T-cell (primary cell): Measurements from ENCODE around the gene RARRES1. TPM values are rescaled to one million over a fixed set of nuclear protein-coding genes. Genes with fewer than 3 reads are reported as not detected.

Source experiments
- ATAC-seq, 4 experiments: fragments of 200-7000 bp in 3 of 4; fragments of 150-1000 bp in 1 of 4; cut with Tn5 transposase; replicated peaks in 1 of 4; 1 replicate in 3 of 4; 2 replicates in 1 of 4; pipeline ENCODE4 v1.10.0; 2021; ENCODE audit warnings: moderate library complexity in 3 of 4, mild to moderate bottlenecking in 2 of 4, moderate number of reproducible peaks in 1 of 4
- CTCF ChIA-PET, 2 donors: fragments of 300-600 bp; sonication (Branson Sonifier 250); formaldehyde crosslinking; loops; one replicate each; lab custom pipeline; 2022; ENCODE audit warnings: antibody characterized with exemption in 2 of 2; lab: Charles Lee
- POLR2A ChIA-PET, 2 donors: fragments of 300-600 bp; sonication (Branson Sonifier 250); formaldehyde crosslinking; loops; one replicate each; lab custom pipeline; 2022; ENCODE audit warnings: antibody characterized with exemption in 2 of 2; lab: Charles Lee
- DNase-seq, 35 experiments: peaks; one replicate each; pipeline versions ENCODE4 v3.0.0 to v3.0.0-alpha.2; 2013 to 2023
- H3K27ac ChIP-seq: one replicate; pipeline ENCODE4 v1.5.1; 2013; ENCODE audit warnings: low read length
- H3K27me3 ChIP-seq, 2 experiments: replicated peaks in 1 of 2; 1 replicate in 1 of 2; 2 replicates in 1 of 2; pipeline versions ENCODE4 v1.6.1 to v1.7.0; 2013; ENCODE audit warnings: low read length in 1 of 2, mixed read lengths in 1 of 2; ENCODE audit not compliant: control insufficient read depth in 2 of 2, insufficient read depth in 2 of 2; ENCODE audit errors: extremely low read depth in 1 of 2
- H3K36me3 ChIP-seq, 2 donors: 1 replicate in 1 of 2; 2 replicates in 1 of 2; pipeline versions ENCODE4 v1.6.1 to v1.7.0; 2013; ENCODE audit warnings: low read length in 1 of 2; ENCODE audit not compliant: control insufficient read depth in 2 of 2, insufficient read depth in 1 of 2; ENCODE audit errors: extremely low read depth in 1 of 2
- H3K4me1 ChIP-seq, 2 experiments: 1 replicate in 1 of 2; 2 replicates in 1 of 2; pipeline versions ENCODE4 v1.6.1 to v1.7.0; 2013; ENCODE audit warnings: low read length in 2 of 2, mixed read lengths in 1 of 2; ENCODE audit not compliant: insufficient read depth in 2 of 2, control insufficient read depth in 1 of 2; ENCODE audit errors: extremely low read depth in 1 of 2
- H3K4me3 ChIP-seq, 2 donors: 1 replicate in 1 of 2; 2 replicates in 1 of 2; pipeline versions ENCODE4 v1.5.1 to v1.7.0; 2013; ENCODE audit warnings: mild to moderate bottlenecking in 2 of 2, low read length in 1 of 2, moderate library complexity in 1 of 2; ENCODE audit not compliant: control insufficient read depth in 1 of 2; ENCODE audit errors: extremely low read depth in 1 of 2
- H3K9me3 ChIP-seq: 2 replicates; pipeline ENCODE4 v1.7.0; 2013
- H3K27ac Mint-ChIP-seq, 2 donors: one replicate each; pipeline ENCODE4 v1.8.0; 2020 to 2021; ENCODE audit warnings: mild to moderate bottlenecking in 2 of 2, mixed read lengths in 2 of 2
- H3K27me3 Mint-ChIP-seq, 2 donors: one replicate each; pipeline ENCODE4 v1.8.0; 2021 to 2022; ENCODE audit warnings: mixed read lengths in 2 of 2
- H3K36me3 Mint-ChIP-seq: one replicate; pipeline ENCODE4 v1.8.0; 2021; ENCODE audit warnings: mixed read lengths
- H3K4me1 Mint-ChIP-seq, 3 donors: one replicate each; pipeline ENCODE4 v1.8.0; 2020 to 2022; ENCODE audit warnings: mixed read lengths in 3 of 3, mild to moderate bottlenecking in 1 of 3
- H3K4me3 Mint-ChIP-seq, 3 donors: one replicate each; pipeline ENCODE4 v1.8.0; 2020 to 2022; ENCODE audit warnings: mild to moderate bottlenecking in 3 of 3, mixed read lengths in 3 of 3, moderate library complexity in 3 of 3
- H3K9me3 Mint-ChIP-seq, 3 donors: one replicate each; pipeline ENCODE4 v1.8.0; 2020 to 2022; ENCODE audit warnings: mixed read lengths in 3 of 3
- WGBS: methylation state at CpG from one replicate; pipeline ENCODE4 v1.1.5; 2013; ENCODE audit warnings: missing lambda C conversion rate; ENCODE audit not compliant: insufficient coverage; 5-methylcytosine and 5-hydroxymethylcytosine counted together
- total RNA-seq, 35 experiments: library from RNA in 6 of 35; stranded (reverse) in 6 of 35; fragments of 120-200 nt in 1 of 35; gene quantifications; one replicate each; pipeline versions ENCODE4 v1.2.1 to v1.2.4 and lab custom pipeline; 2013 to 2026

RARRES1 gene
- total RNA-seq, 5 donors from 2014 or later (not counting 1 experiment from before 2014, with no cell fraction given): not detected

DNA sequence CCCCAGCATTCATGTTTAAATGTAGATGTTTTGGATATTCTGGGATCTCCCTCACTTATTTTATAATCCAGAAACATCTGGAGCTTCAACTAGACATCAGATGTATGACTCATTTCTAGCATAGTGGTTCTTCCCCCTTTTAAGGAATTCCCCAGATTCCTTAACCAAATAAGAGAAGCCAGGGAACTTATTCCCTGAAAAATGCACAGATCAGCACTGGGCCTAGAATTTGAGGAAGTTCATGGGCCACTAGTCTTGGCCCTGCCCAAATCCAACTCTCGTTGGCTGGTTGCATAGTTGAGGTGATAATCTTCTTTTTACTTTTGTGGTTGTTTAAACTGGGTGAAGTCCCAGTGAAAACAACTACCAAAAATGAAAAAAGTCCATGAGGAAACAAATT is 20.4 kb downstream of the RARRES1 start:
- H3K9me3 Mint-ChIP-seq: no peaks in the 10 kb centered on the region
- CTCF ChIA-PET: no interaction called here
- Histone ChIP-seq H3K36me3 (peaks cover 0 to 24% of the 10 kb centered on the region in 2 donors), H3K4me1 (no peaks in the 10 kb centered on the region), H3K27me3 (no peaks in the 10 kb centered on the region), H3K27ac (no peak overlapping the region), H3K4me3 (no peak overlapping the region), H3K9me3 (no peaks in the 10 kb centered on the region)
- no peak overlapping the region for H3K4me3 Mint-ChIP-seq
- H3K27ac Mint-ChIP-seq: no peak overlapping the region
- POLR2A ChIA-PET: no interaction called here
- H3K4me1 Mint-ChIP-seq: peaks cover 0 to 12% (median 7%) of the 10 kb centered on the region in 3 donors
- WGBS: no CpG with 5 or more reads among the region's 1 CpG
- ATAC-seq: no peak
- DNase-seq: no peak
- H3K27me3 Mint-ChIP-seq: no peaks in the 10 kb centered on the region
- H3K36me3 Mint-ChIP-seq: peaks cover 57% of the 10 kb centered on the region

GRCh38 chr3:158710601-158711000 is 21.7 kb downstream of the RARRES1 start:
- H3K4me1 Mint-ChIP-seq: peaks cover 0 to 12% (median 3%) of the 10 kb centered on the region in 3 donors
- no CpG with 5 or more reads among the region's 4 CpGs for WGBS
- ATAC-seq (no peak), DNase-seq (no peak)
- ChIA-PET POLR2A (interaction anchor here in 1 of 2 donors (0.6 kb wide), 1 partner anchor 124 kb away, joined by 3 read pairs; no protein-coding TSS in a partner anchor), CTCF (no interaction called here)
- no peaks in the 10 kb centered on the region for H3K9me3 Mint-ChIP-seq
- Histone ChIP-seq H3K4me3 (no peak overlapping the region), H3K4me1 (no peaks in the 10 kb centered on the region), H3K27me3 (no peaks in the 10 kb centered on the region), H3K36me3 (peaks cover 0 to 24% of the 10 kb centered on the region in 2 donors), H3K27ac (no peak overlapping the region), H3K9me3 (no peaks in the 10 kb centered on the region)
- no peak overlapping the region for H3K4me3 Mint-ChIP-seq
- H3K27ac Mint-ChIP-seq: no peak overlapping the region
- no peaks in the 10 kb centered on the region for H3K27me3 Mint-ChIP-seq
- H3K36me3 Mint-ChIP-seq: peaks cover 59% of the 10 kb centered on the region

DNA sequence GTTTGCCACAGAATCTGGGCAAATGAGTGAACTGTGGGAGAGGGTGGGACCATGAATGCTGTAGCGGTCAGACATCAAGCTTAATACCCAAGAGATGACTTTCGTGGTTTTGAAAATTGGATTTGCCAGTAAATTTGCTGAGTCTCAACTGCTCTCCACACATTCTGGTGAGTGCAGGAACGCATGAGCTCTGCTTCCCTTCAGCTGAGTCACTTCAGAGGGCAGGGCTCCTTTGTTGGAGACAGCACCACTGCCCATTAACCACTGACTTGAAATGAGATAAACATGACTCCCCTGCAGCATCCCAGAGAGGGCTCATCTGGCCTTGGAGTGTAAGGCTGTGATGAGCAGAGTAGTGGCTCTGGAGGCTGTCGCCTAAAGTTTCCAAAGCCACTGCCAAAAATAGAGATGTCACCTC is 22.6 kb downstream of the RARRES1 start:
- POLR2A ChIA-PET: interaction anchor here in 1 of 2 donors (0.6 kb wide), 1 partner anchor 562 kb away, joined by 4 read pairs; no protein-coding TSS in a partner anchor
- Mint-ChIP-seq H3K4me1 (peaks cover 0 to 6% (median 3%) of the 10 kb centered on the region in 3 donors), H3K36me3 (peaks cover 59% of the 10 kb centered on the region), H3K4me3 (no peak overlapping the region), H3K9me3 (no peaks in the 10 kb centered on the region), H3K27me3 (no peaks in the 10 kb centered on the region), H3K27ac (no peak overlapping the region)
- no CpG with 5 or more reads among the region's 4 CpGs for WGBS
- H3K36me3 ChIP-seq: peaks cover 0 to 24% of the 10 kb centered on the region in 2 donors
- no peaks in the 10 kb centered on the region for H3K9me3 ChIP-seq
- no peaks in the 10 kb centered on the region for H3K27me3 ChIP-seq
- no peaks in the 10 kb centered on the region for H3K4me1 ChIP-seq
- no peak for ATAC-seq
- DNase-seq: no peak
- no peak overlapping the region for H3K27ac ChIP-seq
- CTCF ChIA-PET: no interaction called here
- H3K4me3 ChIP-seq: no peak overlapping the region

- Mint-ChIP-seq H3K4me3 (no peak overlapping the region), H3K9me3 (no peaks in the 10 kb centered on the region), H3K27me3 (no peaks in the 10 kb centered on the region), H3K4me1 (peaks cover 12 to 19% (median 15%) of the 10 kb centered on the region in 3 donors), H3K27ac (no peak overlapping the region), H3K36me3 (peaks cover 53% of the 10 kb centered on the region)
- no CpG with 5 or more reads among the region's 1 CpG for WGBS
- POLR2A ChIA-PET: no interaction called here
- CTCF ChIA-PET: no interaction called here
- Histone ChIP-seq H3K4me3 (no peak overlapping the region), H3K4me1 (no peaks in the 10 kb centered on the region), H3K27ac (no peak overlapping the region), H3K9me3 (no peaks in the 10 kb centered on the region), H3K27me3 (no peaks in the 10 kb centered on the region), H3K36me3 (peaks cover 0 to 17% of the 10 kb centered on the region in 2 donors)
- DNase-seq (no peak), ATAC-seq (no peak)
These were observed 28.7 kb downstream of the RARRES1 start for GRCh38 chr3:158703566-158703965.

- DNase-seq (no peak), ATAC-seq (no peak)
- Histone ChIP-seq H3K27ac (no peak overlapping the region), H3K4me3 (no peak overlapping the region), H3K27me3 (no peaks in the 10 kb centered on the region), H3K4me1 (no peaks in the 10 kb centered on the region), H3K36me3 (peaks cover 0 to 11% of the 10 kb centered on the region in 2 donors), H3K9me3 (no peaks in the 10 kb centered on the region)
- POLR2A ChIA-PET: no interaction called here
- no peaks in the 10 kb centered on the region for H3K9me3 Mint-ChIP-seq
- no peak overlapping the region for H3K27ac Mint-ChIP-seq
- H3K4me1 Mint-ChIP-seq: peaks cover 12 to 19% (median 15%) of the 10 kb centered on the region in 3 donors
- no peaks in the 10 kb centered on the region for H3K27me3 Mint-ChIP-seq
- CTCF ChIA-PET: no interaction called here
- peaks cover 52% of the 10 kb centered on the region for H3K36me3 Mint-ChIP-seq
- 92% methylated on average over 3 of the region's 4 CpGs for WGBS
- H3K4me3 Mint-ChIP-seq: no peak overlapping the region
These were observed 29.3 kb downstream of the RARRES1 start for GRCh38 chr3:158702815-158703481.

DNA sequence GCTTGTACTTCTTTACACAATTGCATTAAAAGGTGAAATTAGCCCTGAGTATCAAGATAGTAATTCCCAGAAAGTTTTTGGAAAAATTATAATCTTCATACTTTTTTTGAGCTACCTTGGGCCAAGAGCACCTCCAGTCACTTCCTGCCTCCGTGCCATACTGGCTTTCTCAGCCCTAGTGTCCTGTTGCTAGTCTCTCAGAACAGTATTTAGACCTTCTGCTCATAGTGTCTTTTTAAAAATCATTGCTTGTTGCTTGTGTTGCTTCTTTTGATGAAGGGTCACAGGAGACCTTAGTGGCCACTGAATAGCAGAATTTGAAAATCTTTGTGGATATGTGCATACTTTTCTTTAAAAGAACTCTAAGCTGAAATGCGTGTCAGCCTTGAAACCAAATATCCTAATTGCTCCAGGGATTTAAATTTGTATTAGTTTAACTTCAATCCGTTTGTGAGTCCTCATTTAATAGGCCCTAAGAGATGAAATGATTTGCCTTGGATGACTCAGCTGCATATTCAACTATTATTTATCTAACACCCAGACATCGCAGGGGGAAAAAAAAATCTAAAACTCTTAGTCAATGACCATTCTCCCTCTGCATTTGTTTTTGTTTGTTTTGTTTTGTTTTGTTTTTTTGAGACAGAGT is 30.7 kb downstream of the RARRES1 start:
- no peak overlapping the region for H3K4me3 Mint-ChIP-seq
- Histone ChIP-seq H3K27me3 (no peaks in the 10 kb centered on the region), H3K4me3 (no peak overlapping the region), H3K9me3 (no peaks in the 10 kb centered on the region), H3K27ac (no peak overlapping the region), H3K4me1 (no peaks in the 10 kb centered on the region), H3K36me3 (peaks cover 0 to 5% of the 10 kb centered on the region in 2 donors)
- H3K4me1 Mint-ChIP-seq: peaks cover 12 to 19% (median 15%) of the 10 kb centered on the region in 3 donors
- no peaks in the 10 kb centered on the region for H3K27me3 Mint-ChIP-seq
- peaks cover 42% of the 10 kb centered on the region for H3K36me3 Mint-ChIP-seq
- ATAC-seq (no peak), DNase-seq (no peak)
- WGBS: no CpG with 5 or more reads among the region's 4 CpGs
- no peaks in the 10 kb centered on the region for H3K9me3 Mint-ChIP-seq
- POLR2A ChIA-PET: no interaction called here
- CTCF ChIA-PET: interaction anchor here in 1 of 2 donors (0.6 to 0.7 kb wide), 3 partner anchors 22 to 92 kb away, joined by 3 to 6 read pairs (median 3); no protein-coding TSS in a partner anchor
- no peak overlapping the region for H3K27ac Mint-ChIP-seq
